Stimulated activated CD4-positive, alpha-beta T cell treated with anti-CD3 and anti-CD28 coated beads, Interleukin-2, amount 100 ng/mL, for 4 hours (primary cell): Measurements from ENCODE around the gene NCOA3.

ENCODE experiments used
- DNase-seq: peaks from one replicate; pipeline ENCODE4 v3.0.0-alpha.2; 2020; ENCODE audit warnings: low read depth

Gene NCOA3

DNA sequence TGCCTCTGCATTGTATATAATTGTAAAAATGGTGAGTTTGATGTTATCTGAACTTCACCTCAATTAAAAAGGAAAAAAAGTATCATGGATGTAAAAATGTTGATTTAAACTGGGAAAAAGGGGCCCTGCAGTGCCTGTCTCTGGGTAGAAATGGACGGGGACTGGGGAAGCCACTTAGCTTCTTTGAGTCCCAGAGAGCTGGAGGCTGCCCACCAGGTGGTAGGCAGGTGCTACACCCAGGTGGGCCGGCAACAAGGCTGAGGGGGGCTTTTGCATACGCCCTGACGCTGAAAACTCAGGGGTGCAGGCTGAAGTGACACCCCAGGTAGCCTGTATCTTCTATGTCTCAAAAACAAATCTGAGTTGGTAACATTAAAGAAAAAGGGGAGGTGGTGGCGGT is 165.4 kb downstream of the NCOA3 start:
- no peak for DNase-seq

DNA sequence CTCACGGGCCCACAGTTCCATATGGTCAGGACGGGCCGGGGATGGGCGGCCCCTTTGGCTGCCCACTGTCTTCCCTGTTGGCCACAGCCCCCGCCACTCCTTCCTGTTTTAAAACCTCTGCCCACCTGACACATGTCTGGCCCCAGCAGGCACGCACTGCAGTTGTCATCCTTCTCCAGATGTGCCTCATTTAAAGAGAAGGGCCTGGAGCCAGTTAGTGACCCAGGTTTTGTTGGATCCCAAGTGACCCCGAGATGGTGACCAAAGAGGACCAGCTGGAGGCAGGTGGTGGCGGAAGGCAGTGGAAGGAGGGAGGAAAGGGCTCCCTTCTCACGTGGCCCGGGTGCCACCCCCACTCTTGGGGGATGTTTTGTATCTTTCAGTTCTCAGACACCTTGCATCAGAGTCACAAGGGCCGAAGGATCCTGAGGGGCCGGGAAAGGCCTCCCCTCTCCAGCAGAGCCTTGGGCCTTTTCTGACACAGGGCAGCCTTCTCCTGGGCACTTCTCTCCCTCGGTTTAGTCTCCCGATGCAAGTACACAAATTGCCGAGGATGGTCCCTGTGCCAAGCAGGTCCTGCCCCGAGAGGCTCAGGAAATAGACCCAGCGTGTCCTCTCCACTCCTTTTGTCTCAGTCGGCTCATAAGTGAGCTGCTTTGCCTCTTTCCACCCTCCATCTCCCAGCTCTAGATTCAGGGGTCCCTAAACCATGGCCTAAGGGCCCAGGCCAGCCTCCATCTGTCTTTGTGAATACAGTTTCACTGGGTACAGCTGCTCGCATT is 166.0 kb downstream of the NCOA3 start:
- DNase-seq = no peak

DNA sequence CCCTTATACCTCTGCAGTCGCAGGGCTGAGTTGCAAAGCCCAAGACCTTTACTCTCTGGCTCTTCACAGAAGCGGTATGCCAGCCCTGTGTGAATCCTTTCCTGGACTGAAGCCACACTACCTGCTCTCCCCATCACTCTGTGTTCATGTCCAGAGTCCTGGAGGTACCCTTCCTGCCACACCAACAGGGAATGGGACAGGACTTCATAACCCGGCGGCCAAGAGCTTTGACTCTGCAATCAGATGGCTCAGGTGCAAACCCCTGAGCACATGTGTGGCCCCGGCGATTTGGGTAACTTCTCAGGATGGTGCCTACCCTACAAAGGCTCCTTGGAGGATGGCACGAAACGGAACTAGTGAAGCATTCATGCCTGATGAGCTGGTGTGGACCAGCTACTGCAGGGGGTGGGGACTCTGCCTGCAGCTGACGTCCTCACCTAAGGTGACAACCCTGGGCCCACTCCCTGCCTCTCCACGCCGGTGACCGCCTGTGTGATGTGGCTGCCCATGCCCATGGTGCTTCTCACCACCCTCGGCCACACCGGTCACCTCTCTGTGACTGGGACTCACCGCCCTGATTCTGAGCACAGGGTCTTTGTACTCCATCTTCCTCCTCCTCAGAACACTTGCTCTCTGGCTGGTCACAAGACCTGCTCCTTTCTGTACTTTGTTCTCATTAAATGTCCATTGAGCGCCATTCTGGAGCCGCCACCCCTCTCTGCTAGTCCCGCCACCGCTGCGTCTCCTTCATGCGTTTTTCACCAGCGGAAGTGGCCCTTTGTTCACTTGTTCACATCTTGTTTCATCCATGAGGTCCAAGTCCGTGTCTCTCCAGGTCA is 166.8 kb downstream of the NCOA3 start:
- DNase-seq = no peak

DNA sequence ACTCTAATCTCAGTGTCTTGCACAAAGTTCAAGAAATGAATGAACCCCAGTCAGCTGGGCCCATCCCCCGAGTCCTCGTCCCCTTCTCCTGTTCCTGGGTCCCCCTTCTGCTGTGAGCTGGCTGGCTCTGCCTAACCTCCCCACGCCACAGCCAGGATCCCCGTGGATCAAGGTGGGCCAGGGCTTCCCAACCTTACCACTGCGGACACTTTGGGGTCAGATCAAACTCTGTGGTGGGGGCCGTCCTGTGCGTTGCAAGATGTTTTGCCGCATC is 167.4 kb downstream of the NCOA3 start:
- DNase-seq = no peak

DNA sequence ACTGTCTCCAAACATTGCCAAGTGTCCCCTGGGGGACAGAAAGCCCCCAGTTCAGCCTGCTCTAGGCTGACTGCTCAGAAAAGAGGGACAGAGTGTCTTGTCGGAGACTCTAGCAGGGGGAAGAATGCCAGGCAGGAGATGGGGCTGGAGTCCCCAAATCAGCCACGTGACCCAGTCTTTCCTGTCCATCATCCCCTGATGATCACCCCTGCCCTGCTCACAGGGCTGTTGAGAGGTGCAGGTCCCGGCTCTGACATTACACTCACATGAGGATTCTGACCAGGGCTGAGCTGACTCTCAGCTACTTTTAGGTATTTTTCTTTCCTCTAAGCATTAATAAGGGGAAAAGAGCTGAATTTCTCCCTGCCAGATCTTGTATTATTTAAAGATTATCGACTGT is 167.8 kb downstream of the NCOA3 start:
- DNase-seq = no peak

DNA sequence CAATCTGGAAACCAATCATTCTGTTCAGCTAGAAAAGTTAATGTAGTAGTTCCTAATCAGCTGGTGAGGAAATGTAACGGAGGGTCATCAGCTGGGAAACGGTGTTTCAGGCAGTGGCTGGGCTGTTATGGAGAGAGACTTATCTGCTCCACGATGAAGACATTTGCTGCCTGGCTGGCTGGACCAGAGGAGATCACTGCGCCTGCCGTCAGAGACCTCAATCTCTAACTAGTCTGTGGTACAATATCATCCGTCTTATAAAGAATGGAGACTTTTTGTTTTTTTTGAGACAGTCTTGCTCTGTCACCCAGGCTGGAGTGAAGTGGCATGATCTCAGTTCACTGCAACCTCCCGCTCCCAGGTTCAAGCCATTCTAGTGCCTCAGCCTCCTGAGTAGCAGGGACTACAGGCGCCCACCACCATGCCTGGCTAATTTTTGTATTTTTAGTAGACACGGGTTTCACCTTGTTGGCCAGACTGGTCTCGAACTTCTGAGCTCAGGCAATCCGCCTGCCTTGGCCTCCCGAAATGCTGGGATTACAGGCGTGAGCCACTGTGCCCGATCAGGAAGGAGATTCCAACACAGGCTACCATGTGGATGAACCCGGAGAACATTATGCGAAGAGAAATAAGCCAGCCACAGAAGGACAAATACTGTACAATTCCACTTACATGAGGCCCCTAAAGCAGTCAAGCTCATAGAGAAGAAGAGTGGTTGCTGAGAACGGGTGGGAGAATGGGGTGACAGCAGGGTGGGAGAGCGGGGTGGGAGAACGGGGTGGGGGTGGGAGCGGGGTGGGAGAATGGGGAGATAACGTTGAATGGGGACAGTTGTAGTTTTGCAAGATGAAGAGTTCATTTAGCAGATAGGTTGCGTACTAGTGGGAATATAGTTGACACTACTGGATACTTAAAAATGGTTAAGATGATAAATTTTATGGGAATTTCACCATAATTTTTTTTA is 168.5 kb downstream of the NCOA3 start:
- DNase-seq = no peak

DNA sequence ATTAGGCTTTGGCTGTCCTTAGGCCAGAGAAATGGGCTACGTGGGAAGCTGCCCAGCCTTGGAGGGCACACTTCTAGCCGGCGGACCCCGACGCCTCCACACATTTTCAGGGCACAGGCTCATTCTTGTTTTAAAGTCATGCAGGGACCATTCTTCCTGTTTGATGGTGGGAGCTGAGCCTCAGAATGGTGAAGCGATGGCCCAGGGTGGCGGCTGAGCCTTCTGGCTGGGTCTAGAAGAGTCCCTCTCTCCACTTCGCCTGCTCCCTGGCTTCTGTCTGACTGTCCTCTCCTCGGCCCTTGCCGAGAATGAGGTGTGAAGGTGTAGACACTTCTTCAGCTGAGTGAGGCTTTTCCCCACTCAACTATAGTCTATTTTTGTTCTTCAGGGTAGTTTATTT is 169.2 kb downstream of the NCOA3 start:
- DNase-seq = no peak

DNA sequence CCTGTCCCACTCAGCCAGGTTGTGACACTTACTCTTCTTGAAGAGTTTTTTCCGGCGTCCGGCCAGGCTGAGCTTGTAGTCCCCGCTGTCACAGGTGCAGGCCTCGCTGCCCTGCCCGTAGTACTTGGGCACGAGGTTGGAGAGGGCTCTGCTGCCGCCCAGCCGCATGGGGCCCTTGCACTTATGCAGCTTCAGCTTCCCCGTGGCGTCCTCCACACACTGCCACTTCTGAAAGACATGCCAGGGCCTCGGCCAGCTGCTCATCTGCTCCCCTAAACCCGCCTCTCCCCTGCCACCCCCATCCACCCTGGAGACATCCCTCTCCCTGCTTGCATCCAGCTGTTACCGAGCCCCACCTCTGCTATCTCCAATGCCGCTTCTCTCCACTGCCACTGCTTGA is 170.5 kb downstream of the NCOA3 start:
- DNase-seq = no peak

DNA sequence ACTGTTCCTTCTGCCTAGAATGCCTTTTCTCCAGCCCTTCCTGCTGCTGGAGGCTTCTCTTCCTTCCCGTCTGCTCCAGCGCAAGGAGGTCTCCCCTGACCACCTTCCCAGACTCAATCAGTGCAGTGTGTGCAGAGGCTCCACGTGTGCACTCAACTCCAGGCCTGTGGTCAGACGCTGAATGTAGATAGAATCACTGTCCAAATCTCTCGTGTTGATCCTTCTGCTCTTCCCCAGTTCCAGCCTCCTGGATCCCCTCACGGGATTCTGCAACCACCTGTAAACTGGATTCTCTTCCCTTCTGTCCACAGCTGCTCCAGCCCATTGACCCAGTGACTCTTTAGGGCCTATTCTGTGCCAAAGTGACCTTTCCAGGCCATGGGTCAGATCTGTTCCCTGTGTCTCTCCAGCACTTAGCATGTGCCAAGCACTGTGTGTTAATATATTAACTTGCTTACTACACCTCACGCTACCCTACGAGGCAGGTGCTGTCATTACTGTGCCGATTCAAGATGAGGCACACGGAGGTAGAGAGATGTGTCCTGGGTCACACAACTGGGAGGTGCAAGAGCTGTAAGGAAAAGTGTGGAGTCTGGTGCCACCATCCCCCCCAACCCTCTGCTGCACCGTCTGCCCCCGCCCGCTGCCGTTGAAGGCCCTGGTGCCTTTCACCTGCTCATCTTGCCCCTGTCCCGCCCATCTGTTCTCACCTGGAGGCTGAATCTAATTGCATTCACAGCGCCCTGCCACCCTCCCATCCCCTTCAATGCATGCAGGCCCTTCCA is 171.4 kb downstream of the NCOA3 start:
- no peak for DNase-seq

DNA sequence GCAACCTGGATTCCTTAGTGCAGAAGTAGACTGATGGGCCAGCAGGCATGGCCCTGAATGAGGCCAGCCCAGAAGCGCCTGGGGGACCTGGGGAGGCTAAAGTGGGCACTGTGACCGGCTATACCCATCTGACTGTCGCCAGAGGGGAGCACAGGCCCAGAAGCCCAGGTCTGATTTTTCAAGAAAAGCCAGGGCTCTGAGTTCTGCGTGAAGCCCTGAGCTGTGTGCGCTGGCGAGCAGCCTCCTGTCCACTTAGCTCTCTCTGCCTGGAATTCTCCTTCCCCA is 171.9 kb downstream of the NCOA3 start:
- no peak for DNase-seq

DNA sequence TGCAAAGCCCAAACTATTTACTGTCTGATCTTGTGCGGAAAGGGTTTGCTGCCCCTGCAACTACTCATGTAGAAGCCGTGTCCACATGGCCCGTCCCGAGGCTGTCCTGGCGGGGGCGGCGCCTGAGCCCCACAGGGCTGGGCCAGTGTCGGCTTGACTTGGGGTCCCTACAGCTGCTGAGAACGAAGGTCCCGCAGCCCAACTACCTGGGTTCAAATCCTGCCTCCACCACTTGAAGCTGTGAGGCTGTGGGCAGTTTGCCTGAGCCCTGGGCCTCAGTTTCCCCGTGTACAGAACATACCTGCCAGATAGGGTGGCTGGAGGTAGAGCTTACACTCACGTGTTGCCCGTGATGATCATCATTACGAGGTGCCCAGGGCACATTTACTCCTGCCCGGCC is 172.5 kb downstream of the NCOA3 start:
- DNase-seq = no peak

DNA sequence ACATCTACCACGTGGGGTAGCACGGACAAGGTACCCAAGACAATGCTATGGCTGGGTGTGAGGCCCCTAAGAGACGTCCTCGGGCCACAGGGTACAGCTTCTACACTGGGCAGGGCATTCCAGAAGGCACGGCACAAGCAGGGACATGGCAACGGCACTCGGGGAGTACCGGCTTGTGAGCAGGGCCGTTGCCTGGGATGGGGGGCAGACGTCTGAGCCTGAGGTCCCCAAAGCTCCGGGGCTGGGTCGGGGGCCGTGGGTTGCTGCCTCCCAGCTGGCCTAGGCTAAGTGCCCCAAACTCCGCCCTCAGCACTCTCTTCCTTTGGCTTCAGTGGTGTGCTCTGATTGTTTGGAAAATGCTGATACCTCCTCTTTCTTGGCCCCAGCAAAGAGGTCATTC is 173.0 kb downstream of the NCOA3 start:
- DNase-seq = no peak

DNA sequence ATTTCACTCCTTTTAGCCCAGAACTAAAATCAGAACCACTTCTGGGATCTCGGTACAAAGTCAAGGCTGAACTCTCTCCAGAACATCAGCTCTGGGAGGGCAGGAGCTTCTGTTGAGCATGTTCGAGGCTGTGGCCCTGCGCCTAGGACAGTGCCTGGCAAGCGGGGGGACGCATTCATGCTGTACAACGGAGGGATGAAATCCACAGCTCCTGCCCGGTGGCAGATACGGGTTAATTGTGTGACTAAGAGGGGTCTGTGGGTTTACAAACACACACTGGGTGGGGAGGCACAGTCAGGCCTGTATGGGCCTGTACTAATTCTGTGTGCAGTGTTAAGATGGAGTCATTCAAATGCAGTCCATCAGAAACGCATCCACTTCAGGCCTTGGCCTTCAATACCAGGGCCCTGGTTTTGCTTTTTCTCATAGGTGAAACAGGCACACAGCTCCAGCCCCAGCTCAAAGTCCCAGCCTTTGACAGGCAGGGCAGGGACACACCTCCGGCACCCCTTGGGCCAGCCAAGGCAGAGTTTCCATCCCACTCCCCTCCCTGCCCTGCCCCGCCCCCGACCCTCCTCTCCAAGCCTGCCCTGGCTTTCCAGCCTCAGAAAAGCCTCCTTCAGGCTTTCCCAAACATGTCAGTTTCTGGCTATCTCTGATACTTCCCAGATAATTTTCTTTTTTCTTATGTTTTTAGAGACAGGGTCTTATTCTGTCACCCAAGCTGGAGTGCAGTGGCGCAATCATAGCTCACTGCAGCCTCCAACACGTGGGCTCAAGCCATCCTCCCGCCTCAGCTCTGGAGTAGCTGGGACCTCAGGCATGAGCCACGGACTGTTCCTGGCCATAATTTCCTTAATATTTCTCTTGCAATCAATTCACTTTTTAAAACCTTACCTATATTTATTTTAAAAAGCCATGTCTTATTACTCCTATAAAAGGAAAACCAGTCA is 173.8 kb downstream of the NCOA3 start:
- DNase-seq = no peak

DNA sequence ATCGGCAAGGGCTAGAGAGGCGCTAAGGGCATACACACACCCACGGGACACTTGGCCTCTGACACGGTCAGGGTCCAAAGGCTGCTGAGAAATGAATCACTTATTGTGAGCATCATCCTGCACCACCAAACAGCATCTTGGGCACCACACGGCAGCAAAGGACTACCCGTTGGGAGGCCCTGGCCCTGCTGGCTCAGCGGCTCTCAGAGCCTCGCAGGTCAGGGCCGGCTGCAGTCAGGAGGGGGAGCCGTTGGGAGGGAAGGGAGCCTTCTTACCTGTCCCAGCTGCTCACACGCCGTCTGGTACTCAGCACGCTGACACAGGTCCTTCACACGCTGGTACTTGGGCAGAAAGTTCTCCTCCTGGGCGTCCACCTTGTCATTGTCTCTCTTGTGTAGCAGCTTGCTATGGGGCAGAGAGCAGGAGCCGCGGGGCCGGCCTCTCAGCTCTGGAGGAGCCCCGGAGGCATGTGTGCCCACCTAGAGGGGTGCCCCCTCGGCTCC is 174.6 kb downstream of the NCOA3 start:
- no peak for DNase-seq

DNA sequence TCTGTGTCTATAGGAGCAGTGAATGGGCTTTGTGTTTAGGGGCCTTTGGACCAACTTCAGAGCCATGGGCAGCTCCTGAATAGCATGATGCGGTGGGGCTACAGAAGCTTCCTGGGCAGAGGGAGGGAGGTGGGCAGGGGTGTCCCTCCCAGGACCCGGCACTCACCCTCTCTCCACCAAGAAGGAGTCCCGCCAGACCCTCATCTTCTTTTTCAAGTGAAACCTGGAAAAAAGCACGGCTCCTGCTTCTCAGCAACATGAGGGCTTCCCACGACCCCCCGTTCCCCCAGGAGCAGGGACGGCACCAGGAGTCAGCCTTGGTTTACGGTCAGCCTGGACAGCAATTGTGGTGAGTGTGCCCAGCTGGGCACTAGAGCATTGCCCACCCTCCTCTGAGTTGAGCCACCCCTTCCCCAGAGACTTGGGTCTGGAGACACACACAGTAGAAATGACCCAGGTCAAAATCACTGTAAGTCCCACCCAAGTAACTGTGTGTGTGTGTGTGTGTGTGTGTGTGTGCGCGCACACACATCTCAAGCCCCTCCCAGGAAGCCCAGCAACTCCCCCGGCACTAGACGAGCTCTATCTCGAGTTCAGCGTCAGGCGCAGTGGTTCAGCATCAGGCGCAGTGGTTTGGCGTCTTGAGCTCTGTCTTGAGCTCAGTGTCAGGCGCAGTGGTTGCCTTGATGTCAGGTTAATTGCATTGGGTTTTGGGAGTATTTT is 175.4 kb downstream of the NCOA3 start:
- DNase-seq = no peak

DNA sequence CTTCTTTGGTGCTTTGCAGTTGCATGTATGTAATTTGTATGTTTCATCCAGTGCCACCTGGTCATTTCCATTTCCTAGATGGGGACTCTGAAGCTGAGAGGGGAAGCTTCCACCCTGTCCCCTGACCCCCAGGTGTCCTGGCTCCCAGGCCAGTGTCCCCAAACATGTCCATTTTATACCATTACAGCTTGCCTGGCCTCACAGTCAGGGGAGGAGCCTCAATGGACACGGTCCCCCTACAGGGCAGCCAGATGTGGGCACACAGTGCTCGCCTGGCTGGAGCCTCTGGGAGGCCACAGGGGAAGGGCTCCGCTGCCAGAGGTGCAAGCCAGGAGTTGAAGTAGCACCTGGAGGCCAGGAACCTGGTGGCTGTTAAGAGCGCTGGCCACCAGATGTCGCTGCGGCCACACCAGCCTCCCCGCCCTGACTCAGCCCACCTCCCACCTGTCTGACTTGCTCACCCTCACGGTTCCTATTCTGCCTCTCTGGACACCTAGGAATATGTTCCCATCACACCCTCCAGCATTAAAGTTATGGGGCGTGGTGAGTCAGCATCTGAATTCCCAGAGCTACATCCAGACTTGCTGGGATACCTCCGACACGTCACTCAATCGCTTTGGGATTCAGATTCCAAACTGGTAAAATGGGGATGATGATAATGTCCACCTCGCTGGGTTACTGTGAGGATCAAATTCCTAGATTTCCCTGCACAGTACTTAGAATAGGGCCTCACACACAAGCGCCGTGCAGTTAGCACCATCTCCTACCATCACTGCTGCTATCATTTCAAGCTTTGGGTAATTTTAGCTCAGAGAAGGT is 176.2 kb downstream of the NCOA3 start:
- DNase-seq = peak; percentile 48

DNA sequence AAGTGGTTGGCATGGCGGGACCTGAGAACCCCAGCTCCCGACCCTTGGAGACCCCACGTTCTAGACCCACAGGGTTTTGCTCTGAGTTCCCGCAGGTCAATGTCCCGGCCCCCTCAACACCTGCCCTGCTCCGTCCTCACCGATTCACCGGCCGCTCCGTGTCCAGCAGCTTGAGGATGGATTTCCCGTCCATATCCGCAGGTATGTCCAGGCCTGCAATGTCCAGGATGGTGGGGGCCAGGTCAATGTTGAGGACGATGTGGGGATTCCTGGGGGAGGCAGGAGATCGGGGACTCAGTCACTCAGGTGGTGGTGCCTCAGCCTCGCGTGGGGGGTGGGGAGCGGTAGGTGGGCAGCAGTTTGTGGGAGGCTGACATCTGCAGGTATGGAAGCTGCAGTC is 176.8 kb downstream of the NCOA3 start:
- no peak for DNase-seq

DNA sequence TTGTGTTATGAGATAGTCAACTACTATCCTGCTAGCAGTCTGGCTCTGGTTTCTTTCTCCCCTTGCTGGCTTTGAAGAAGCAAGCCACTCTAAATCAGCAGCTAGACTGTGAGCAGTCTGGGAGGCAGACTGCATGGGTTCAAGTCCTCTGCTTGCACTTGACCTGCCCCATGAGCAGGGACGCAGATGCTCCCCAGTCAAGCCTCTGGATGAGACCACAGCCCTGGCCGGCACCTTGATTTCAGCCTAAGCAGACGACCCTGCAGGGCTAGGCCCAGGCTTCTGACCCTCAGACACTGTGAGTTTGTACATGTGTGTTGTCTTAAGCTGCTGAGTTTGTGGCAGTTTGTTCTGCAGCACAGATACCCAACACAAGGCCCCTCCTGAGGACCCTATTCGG is 177.8 kb downstream of the NCOA3 start:
- no peak for DNase-seq
